Measurements from ENCODE around the gene CDH2. TPM values are rescaled to one million over a fixed set of nuclear protein-coding genes. Genes with fewer than 3 reads are reported as not detected.

CDH2 gene
- total RNA-seq, 1 experiment from 2014 or later = 42.3 TPM

DNA sequence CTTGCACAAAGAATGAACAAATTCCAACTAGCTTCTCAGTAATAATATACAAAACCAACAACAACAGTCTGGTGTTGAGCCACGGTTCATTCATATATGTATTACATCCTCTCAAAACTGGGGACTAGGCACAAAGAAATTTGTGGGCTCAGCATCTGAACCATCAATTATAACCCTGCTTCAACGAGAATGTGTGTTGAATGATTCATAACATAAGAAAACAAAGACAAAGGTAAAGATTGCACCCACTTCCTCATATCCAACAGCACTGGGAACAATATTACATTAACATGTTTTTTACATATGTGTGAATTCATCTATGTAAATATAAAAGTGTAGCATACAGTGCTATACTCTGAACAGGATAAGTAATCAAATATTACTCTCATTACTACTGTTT lies 144.8 kb downstream of the CDH2 start:
- H3K36me3 ChIP-seq (ENCODE audit: control insufficient read depth, insufficient read depth, low read length) = no peaks in the 10 kb centered on the region
- H3K4me1 ChIP-seq (ENCODE audit: control insufficient read depth, insufficient read depth, low read length) = no peaks in the 10 kb centered on the region
- DNase-seq (ENCODE audit: low read depth, low spot score) (no peak), ATAC-seq (no peak)
- ChIA-PET POLR2A (no interaction called here), CTCF (no interaction called here)
- no TSS peak for BruUV-seq (replicated peaks)
- H3K27me3 ChIP-seq (ENCODE audit: control insufficient read depth, insufficient read depth, low read length) = no peaks in the 10 kb centered on the region
- no peak for TF ChIP-seq SIN3A (IDR thresholded peaks at IDR 0.05; ENCODE audit: borderline replicate concordance, insufficient read depth, low read depth, low read length)
- TF ChIP-seq, protein P1, sequence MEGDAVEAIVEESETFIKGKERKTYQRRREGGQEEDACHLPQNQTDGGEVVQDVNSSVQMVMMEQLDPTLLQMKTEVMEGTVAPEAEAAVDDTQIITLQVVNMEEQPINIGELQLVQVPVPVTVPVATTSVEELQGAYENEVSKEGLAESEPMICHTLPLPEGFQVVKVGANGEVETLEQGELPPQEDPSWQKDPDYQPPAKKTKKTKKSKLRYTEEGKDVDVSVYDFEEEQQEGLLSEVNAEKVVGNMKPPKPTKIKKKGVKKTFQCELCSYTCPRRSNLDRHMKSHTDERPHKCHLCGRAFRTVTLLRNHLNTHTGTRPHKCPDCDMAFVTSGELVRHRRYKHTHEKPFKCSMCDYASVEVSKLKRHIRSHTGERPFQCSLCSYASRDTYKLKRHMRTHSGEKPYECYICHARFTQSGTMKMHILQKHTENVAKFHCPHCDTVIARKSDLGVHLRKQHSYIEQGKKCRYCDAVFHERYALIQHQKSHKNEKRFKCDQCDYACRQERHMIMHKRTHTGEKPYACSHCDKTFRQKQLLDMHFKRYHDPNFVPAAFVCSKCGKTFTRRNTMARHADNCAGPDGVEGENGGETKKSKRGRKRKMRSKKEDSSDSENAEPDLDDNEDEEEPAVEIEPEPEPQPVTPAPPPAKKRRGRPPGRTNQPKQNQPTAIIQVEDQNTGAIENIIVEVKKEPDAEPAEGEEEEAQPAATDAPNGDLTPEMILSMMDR (IDR thresholded peaks at IDR 0.05) = no peak
- TF ChIP-seq TCF7L2 (IDR thresholded peaks at IDR 0.05; ENCODE audit: low read depth, low read length) = no peak
- TF ChIP-seq REST (IDR thresholded peaks at IDR 0.05; ENCODE audit: insufficient read depth in 1 of 2, low read depth in 2 of 2, low read length in 1 of 2) = no peak
- no peak for TF ChIP-seq POLR2AphosphoS5 (IDR thresholded peaks at IDR 0.05; ENCODE audit: low read depth, low read length)
- no peaks in the 10 kb centered on the region for H3K9me3 ChIP-seq (ENCODE audit: control insufficient read depth, insufficient read depth, low read depth, low read length)
- intact Hi-C loops (cut with micrococcal nuclease; ENCODE audit: unreplicated experiment) = no loop called here
- in situ Hi-C loops (cut with HindIII; ENCODE audit: low pct_unique_long_range_greater_than_20kb, low sequenced_read_pairs) = no loop called here
- H3K4me3 ChIP-seq (ENCODE audit: low read depth in 2 of 2, low read length in 2 of 2) = no peak overlapping the region
- no peak overlapping the region for H3K27ac ChIP-seq (ENCODE audit: low read length)

DNA sequence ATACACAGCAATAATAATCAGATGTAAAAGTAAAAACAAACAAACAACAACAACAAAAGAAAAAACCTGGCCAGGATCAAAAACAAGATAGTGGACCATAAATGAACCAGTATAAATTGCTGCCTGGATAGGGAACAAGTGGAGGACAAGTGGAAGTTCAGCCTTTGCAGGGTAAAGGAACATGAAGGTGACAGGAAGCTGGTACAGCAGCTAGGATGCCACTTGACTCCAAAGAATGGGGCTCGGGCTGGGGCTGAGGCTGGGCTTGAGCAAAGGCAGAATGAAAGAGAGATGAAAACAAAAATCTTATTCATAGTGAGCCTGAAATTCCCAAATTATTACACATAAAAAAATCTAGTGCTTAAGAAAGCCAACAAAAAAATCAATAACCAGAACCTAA lies 146.5 kb downstream of the CDH2 start:
- ChIA-PET CTCF (no interaction called here), POLR2A (no interaction called here)
- intact Hi-C loops (cut with micrococcal nuclease; ENCODE audit: unreplicated experiment) (no loop called here), in situ Hi-C loops (cut with HindIII; ENCODE audit: low pct_unique_long_range_greater_than_20kb, low sequenced_read_pairs) (no loop called here)
- H3K4me3 ChIP-seq (ENCODE audit: low read depth in 2 of 2, low read length in 2 of 2) = no peak overlapping the region
- no peak overlapping the region for H3K27ac ChIP-seq (ENCODE audit: low read length)
- no peak for ATAC-seq
- no peak for TF ChIP-seq TCF7L2 (IDR thresholded peaks at IDR 0.05; ENCODE audit: low read depth, low read length)
- TF ChIP-seq POLR2AphosphoS5 (IDR thresholded peaks at IDR 0.05; ENCODE audit: low read depth, low read length) = no peak
- TF ChIP-seq SIN3A (IDR thresholded peaks at IDR 0.05; ENCODE audit: borderline replicate concordance, insufficient read depth, low read depth, low read length) = no peak
- no peak for TF ChIP-seq REST (IDR thresholded peaks at IDR 0.05; ENCODE audit: insufficient read depth in 1 of 2, low read depth in 2 of 2, low read length in 1 of 2)
- TF ChIP-seq, protein P1 (IDR thresholded peaks at IDR 0.05) = no peak
- H3K27me3 ChIP-seq (ENCODE audit: control insufficient read depth, insufficient read depth, low read length) = no peaks in the 10 kb centered on the region
- H3K4me1 ChIP-seq (ENCODE audit: control insufficient read depth, insufficient read depth, low read length) = no peaks in the 10 kb centered on the region
- no peaks in the 10 kb centered on the region for H3K36me3 ChIP-seq (ENCODE audit: control insufficient read depth, insufficient read depth, low read length)
- no TSS peak for BruUV-seq (replicated peaks)
- DNase-seq (ENCODE audit: low read depth, low spot score) = no peak
- no peaks in the 10 kb centered on the region for H3K9me3 ChIP-seq (ENCODE audit: control insufficient read depth, insufficient read depth, low read depth, low read length)
